IMR-90 (cell line): ENCODE data around the gene RAD51B. TPM values are rescaled to one million over a fixed set of nuclear protein-coding genes. Genes with fewer than 3 reads are reported as not detected.
A peak's percentile ranks its signal among the peaks of the same experiment; 100 is the strongest.

ENCODE experiments used
- ATAC-seq: fragments of 200-7000 bp; cut with Tn5 transposase; 2 replicates; pipeline ENCODE4 v1.9.1; 2020; ENCODE audit warnings: low read depth, mild to moderate bottlenecking, moderate library complexity
- BruUV-seq: library from RNA; stranded (reverse); fragments of 400-500 nt; replicated peaks from 2 replicates; lab custom pipeline; 2021; lab: Mats Ljungman, UMichigan
- CTCF ChIA-PET: fragments of 300-600 bp; formaldehyde crosslinking; extraction: SDS; loops from one replicate; lab custom pipeline; 2021; ENCODE audit warnings: antibody characterized with exemption; lab: Yijun Ruan, JAX
- POLR2A ChIA-PET: fragments of 300-600 bp; sonication (Branson Sonifier 250); formaldehyde crosslinking; loops from one replicate; lab custom pipeline; 2022; ENCODE audit warnings: antibody characterized with exemption; ENCODE audit not compliant: unreplicated experiment; lab: Charles Lee
- DNase-seq: peaks from one replicate; pipeline ENCODE4 v3.0.0; 2013
- H2AFZ ChIP-seq: replicated peaks from 2 replicates; pipeline ENCODE3; 2013; ENCODE audit warnings: low read length, mild to moderate bottlenecking; ENCODE audit not compliant: poor library complexity
- H2AK5ac ChIP-seq: 2 replicates; pipeline ENCODE4 v1.6.1; 2013; ENCODE audit warnings: low read depth, low read length, inconsistent platforms
- H2AK9ac ChIP-seq: replicated peaks from 2 replicates; pipeline ENCODE3; 2013; ENCODE audit warnings: mild to moderate bottlenecking, low read depth, low read length, moderate library complexity; ENCODE audit not compliant: poor library complexity
- H2BK120ac ChIP-seq: 2 replicates; pipeline ENCODE4 v1.6.1; 2013; ENCODE audit warnings: low read depth, low read length, inconsistent platforms
- H2BK15ac ChIP-seq: 3 replicates; pipeline ENCODE4 v1.6.1; 2013; ENCODE audit warnings: low read depth, low read length, inconsistent platforms
- H2BK20ac ChIP-seq: 2 replicates; pipeline ENCODE4 v1.6.1; 2013; ENCODE audit warnings: low read depth, mild to moderate bottlenecking, inconsistent platforms, low read length, moderate library complexity
- H2BK5ac ChIP-seq: 2 replicates; pipeline ENCODE4 v1.6.1; 2013; ENCODE audit warnings: mild to moderate bottlenecking, low read depth, low read length, inconsistent platforms; ENCODE audit not compliant: poor library complexity, severe bottlenecking
- H3K14ac ChIP-seq: replicated peaks from 2 replicates; pipeline ENCODE4 v1.6.1; 2013; ENCODE audit warnings: low read depth, low read length, inconsistent platforms
- H3K18ac ChIP-seq: 2 replicates; pipeline ENCODE4 v1.6.1; 2013; ENCODE audit warnings: low read depth, low read length, control low read depth
- H3K23ac ChIP-seq: 2 replicates; pipeline ENCODE4 v1.6.1; 2013; ENCODE audit warnings: low read depth, low read length, inconsistent platforms
- H3K27ac ChIP-seq: 2 replicates; pipeline ENCODE4 v1.5.1; 2013; ENCODE audit warnings: mild to moderate bottlenecking, control low read depth, low read length; ENCODE audit not compliant: insufficient read depth
- H3K27me3 ChIP-seq: 2 replicates; pipeline ENCODE4 v1.6.1; 2013; ENCODE audit warnings: low read length; ENCODE audit not compliant: control insufficient read depth, insufficient read depth
- H3K36me3 ChIP-seq: 2 replicates; pipeline ENCODE4 v1.6.1; 2013; ENCODE audit warnings: low read length, mixed read lengths; ENCODE audit not compliant: control insufficient read depth, insufficient read depth
- H3K4ac ChIP-seq: 2 replicates; pipeline ENCODE4 v1.6.1; 2013; ENCODE audit warnings: low read depth, low read length, inconsistent platforms
- H3K4me1 ChIP-seq: 2 replicates; pipeline ENCODE4 v1.6.1; 2013; ENCODE audit warnings: low read length, mixed read lengths; ENCODE audit not compliant: control insufficient read depth, insufficient read depth
- H3K4me2 ChIP-seq: 2 replicates; pipeline ENCODE4 v1.6.1; 2013; ENCODE audit warnings: low read depth, mild to moderate bottlenecking, control low read depth, low read length, moderate library complexity
- H3K4me3 ChIP-seq: 2 replicates; pipeline ENCODE4 v1.5.1; 2013; ENCODE audit warnings: low read depth, mild to moderate bottlenecking, control low read depth, low read length, moderate library complexity; ENCODE audit not compliant: insufficient read depth
- H3K56ac ChIP-seq: 2 replicates; pipeline ENCODE4 v1.6.1; 2013; ENCODE audit warnings: low read length, inconsistent platforms; ENCODE audit not compliant: insufficient read depth; ENCODE audit errors: extremely low read depth
- H3K79me1 ChIP-seq, 2 experiments: 2 replicates each; pipeline ENCODE4 v1.6.1; 2013; ENCODE audit warnings: low read length in 2 of 2, inconsistent platforms in 1 of 2, low read depth in 1 of 2
- H3K9ac ChIP-seq: 2 replicates; pipeline ENCODE4 v1.6.1; 2013; ENCODE audit warnings: low read depth, low read length, control low read depth
- H3K9me1 ChIP-seq: 2 replicates; pipeline ENCODE4 v1.6.1; 2013; ENCODE audit warnings: low read length, inconsistent platforms; ENCODE audit not compliant: insufficient read depth
- H3K9me3 ChIP-seq: 2 replicates; pipeline ENCODE4 v1.6.1; 2013; ENCODE audit warnings: low read length; ENCODE audit not compliant: control insufficient read depth, insufficient read depth
- H4K20me1 ChIP-seq: 2 replicates; pipeline ENCODE4 v1.6.1; 2013; ENCODE audit warnings: low read length, inconsistent platforms; ENCODE audit not compliant: insufficient read depth
- H4K5ac ChIP-seq: 2 replicates; pipeline ENCODE4 v1.6.1; 2013; ENCODE audit warnings: mild to moderate bottlenecking, low read depth, low read length, control low read depth
- H4K8ac ChIP-seq, 2 experiments: 2 replicates each; pipeline ENCODE4 v1.6.1; 2013; ENCODE audit warnings: low read depth in 2 of 2, low read length in 2 of 2, control low read depth in 1 of 2, inconsistent platforms in 1 of 2
- H4K91ac ChIP-seq: 2 replicates; pipeline ENCODE4 v1.6.1; 2013; ENCODE audit warnings: low read depth, low read length, inconsistent platforms; ENCODE audit not compliant: insufficient read depth
- BHLHE40 ChIP-seq: fragments of 150-350 bp; IDR thresholded peaks from 2 replicates; pipeline ENCODE4 v1.6.1; 2016; ENCODE audit warnings: mild to moderate bottlenecking, low read depth, low read length
- CHD1 ChIP-seq: IDR thresholded peaks from 2 replicates; pipeline ENCODE4 v1.6.1; 2012; ENCODE audit warnings: low read depth, low read length, improper control_type of control experiment
- ELK1 ChIP-seq: fragments of 150-350 bp; IDR thresholded peaks from 2 replicates; pipeline ENCODE4 v1.6.1; 2016; ENCODE audit warnings: low read depth, mild to moderate bottlenecking, low read length, moderate library complexity, borderline replicate concordance
- MAFK ChIP-seq: IDR thresholded peaks from 2 replicates; pipeline ENCODE4 v1.6.1; 2012; ENCODE audit warnings: low read depth, low read length, improper control_type of control experiment
- MAZ ChIP-seq: IDR thresholded peaks from 2 replicates; pipeline ENCODE4 v1.6.1; 2012; ENCODE audit warnings: low read depth, mild to moderate bottlenecking, low read length, improper control_type of control experiment, moderate library complexity, borderline replicate concordance
- NFE2L2 ChIP-seq: fragments of 150-350 bp; IDR thresholded peaks from 2 replicates; pipeline ENCODE4 v1.6.1; 2016; ENCODE audit warnings: low read depth, mild to moderate bottlenecking, low read length
- POLR2A ChIP-seq: IDR thresholded peaks from 2 replicates; pipeline ENCODE4 v1.6.1; 2012; ENCODE audit warnings: mild to moderate bottlenecking, low read depth, low read length
- RAD21 ChIP-seq: IDR thresholded peaks from 2 replicates; pipeline ENCODE4 v1.6.1; 2012; ENCODE audit warnings: low read length, improper control_type of control experiment
- RCOR1 ChIP-seq: IDR thresholded peaks from 2 replicates; pipeline ENCODE4 v1.6.1; 2012; ENCODE audit warnings: mild to moderate bottlenecking, low read length, improper control_type of control experiment; ENCODE audit not compliant: insufficient replicate concordance
- RFX5 ChIP-seq: IDR thresholded peaks from 2 replicates; pipeline ENCODE4 v1.8.0; 2012; ENCODE audit warnings: low read depth, mild to moderate bottlenecking, low read length, moderate library complexity
- SMC3 ChIP-seq: fragments of 150-350 bp; IDR thresholded peaks from 2 replicates; pipeline ENCODE4 v1.6.1; 2016; ENCODE audit warnings: low read depth, mild to moderate bottlenecking, antibody characterized with exemption, low read length, moderate library complexity
- USF2 ChIP-seq: fragments of 150-350 bp; IDR thresholded peaks from 2 replicates; pipeline ENCODE4 v1.6.1; 2017; ENCODE audit warnings: mild to moderate bottlenecking, antibody characterized with exemption, low read length, low read depth
- WGBS, 2 experiments: methylation state at CpG; one replicate each; pipeline versions ENCODE4 v1.1.5 to v1.1.7; 2013; ENCODE audit warnings: missing lambda C conversion rate in 2 of 2; ENCODE audit not compliant: insufficient read length in 1 of 2; ENCODE audit errors: extremely low coverage in 2 of 2; 5-methylcytosine and 5-hydroxymethylcytosine counted together
- dilution Hi-C: fragments of 300-500 bp; cut with HindIII; formaldehyde crosslinking; loops from one replicate; pipeline ENCODE4 v1.14.3; 2018; ENCODE audit warnings: low sequenced_read_pairs; ENCODE audit not compliant: unreplicated experiment
- in situ Hi-C: fragments of 300-500 bp; cut with MboI; formaldehyde crosslinking; loops from 3 replicates; pipeline ENCODE4 v1.14.3; 2019; ENCODE audit warnings: low sequenced_read_pairs, inconsistent platforms, mixed read lengths
- intact Hi-C: fragments of 100-400 bp; cut with micrococcal nuclease; formaldehyde crosslinking; loops from 2 replicates; pipeline ENCODE4 v1.10.0; 2022
- polyA plus RNA-seq, 3 experiments: library from polyadenylated mRNA; depleted of rRNA; stranded (reverse); fragments of >200 nt; gene quantifications; 2 replicates each; pipeline ENCODE4 v1.2.3, GENCODE V29; 2012; ENCODE audit warnings: low replicate concordance in 1 of 3
- total RNA-seq: library from RNA; depleted of rRNA; stranded (reverse); fragments of >200 nt; gene quantifications from 2 replicates; pipeline ENCODE4 v1.2.3, GENCODE V29; 2012

The RAD51B gene
- total and polyA plus RNA-seq, 2 of the 4 experiments (the other 2 are of a cell fraction): 5.1 to 18.8 TPM

GRCh38 chr14:68380329-68380741 lies 560.8 kb downstream of the RAD51B start:
- in situ Hi-C loops: no loop called here
- Histone ChIP-seq H2BK5ac (peak overlapping the region; percentile 24), H3K56ac (no peak overlapping the region), H3K4ac (no peak overlapping the region; the same call in 1 of the 2 replicates), H4K20me1 (no peaks in the 10 kb centered on the region), H3K18ac (peak overlapping the region; percentile 13; the same call in 1 of the 2 replicates), H3K4me3 (no peak overlapping the region), H2BK20ac (peak overlapping the region; percentile 50), H3K14ac (peak overlapping the region; percentile 33; the same call in 1 of the 2 replicates), H3K4me2 (no peak overlapping the region), H3K79me1 (no peaks in the 10 kb centered on the region), H2AFZ (no peak overlapping the region), H2AK9ac (no peak overlapping the region), H3K9me1 (peaks cover 6% of the 10 kb centered on the region), H2BK15ac (peak overlapping the region; percentile 42; the same call in 2 of the 3 replicates), H3K23ac (no peak overlapping the region), H3K4me1 (peaks cover 11% of the 10 kb centered on the region), H3K36me3 (no peaks in the 10 kb centered on the region), H2BK120ac (peak overlapping the region; percentile 14; the same call in 1 of the 2 replicates), H4K8ac (peak overlapping the region in 1 of 2 experiments; percentile 68; a peak in 2 of 4 replicates), H4K5ac (no peak overlapping the region), H2AK5ac (no peak overlapping the region), H3K27ac (no peak overlapping the region), H4K91ac (peak overlapping the region; percentile 11), H3K27me3 (no peaks in the 10 kb centered on the region), H3K9me3 (no peaks in the 10 kb centered on the region), H3K9ac (no peak overlapping the region)
- BruUV-seq: no TSS peak
- intact Hi-C loops: no loop called here
- ChIA-PET CTCF (no interaction called here), POLR2A (no interaction called here)
- TF ChIP-seq BHLHE40 (no peak), MAZ (no peak), SMC3 (no peak), ELK1 (no peak), RAD21 (no peak), USF2 (no peak), RCOR1 (no peak), NFE2L2 (no peak), POLR2A (no peak), RFX5 (no peak), CHD1 (no peak), MAFK (no peak)
- no peak for ATAC-seq
- WGBS, 2 experiments: no CpG with 5 or more reads among the region's 1 CpG
- dilution Hi-C loops: no loop called here
- DNase-seq: no peak
